ENCODE results near the gene DCLK3. TPM values are rescaled to one million over a fixed set of nuclear protein-coding genes. Genes with fewer than 3 reads are reported as not detected.

DCLK3 gene
- polyA plus RNA-seq (ENCODE audit: insufficient read length in 3 of 3) = 1 to 10 TPM in 2 of 3 donors, under 1 TPM in 1; 0.95 to 1.4 (median 1.1) TPM
- long read RNA-seq, donor 1 = 0 reads
- long read RNA-seq, donor 2 = 0 reads
- long read RNA-seq, donor 3 = 0 reads
- long read RNA-seq, donor 4 = 0 reads
- long read RNA-seq, donor 5 = 0 reads
- long read RNA-seq, donor 6 = 0 reads
- long read RNA-seq, donor 7 = 0 reads
- long read RNA-seq, donor 8 = 0 reads
- long read RNA-seq, donor 9 = 0 reads
- long read RNA-seq, donor 10 = 0 reads
- long read RNA-seq, donor 11 = 0 reads
- long read RNA-seq, donor 12 = 0 reads
- long read RNA-seq, donor 13 = 0 reads
- long read RNA-seq, donor 14 = 0 reads
- long read RNA-seq, donor 15, full-length matches to known transcripts = 1 of 1 reads
- long read RNA-seq, donor 15, partial matches to known transcripts = 0 of 1 reads
- long read RNA-seq, donor 15, other reads (novel, unspliced or antisense) = 0 of 1 reads
- long read RNA-seq, donor 16 = 0 reads

GRCh38 chr3:36763850-36764703 lies at the start of gene DCLK3:
Gene DCLK3, minus strand, starts transcription at chr3:36764553. Its CDS starts 290 bp downstream, at chr3:36764263.
- DNase-seq = peak; percentile 35

- no peak for DNase-seq
Observed at GRCh38 chr3:36813305-36813704, 49.0 kb upstream of the DCLK3 start.

- DNase-seq = no peak
Observed at GRCh38 chr3:36812240-36812639, 47.9 kb upstream of the DCLK3 start.

- DNase-seq = no peak
Observed at GRCh38 chr3:36811768-36812167, 47.4 kb upstream of the DCLK3 start.

GRCh38 chr3:36804295-36805055 lies 40.1 kb upstream of the DCLK3 start:
- peak; percentile 14 for DNase-seq

GRCh38 chr3:36803091-36803791 lies 38.9 kb upstream of the DCLK3 start:
- DNase-seq = no peak

- no peak for DNase-seq
Observed at GRCh38 chr3:36800533-36801116, 36.3 kb upstream of the DCLK3 start.

GRCh38 chr3:36796881-36797280 lies 32.5 kb upstream of the DCLK3 start:
- DNase-seq = no peak

GRCh38 chr3:36796161-36796560 lies 31.8 kb upstream of the DCLK3 start:
- no peak for DNase-seq

- no peak for DNase-seq
Observed at GRCh38 chr3:36795622-36796021, 31.3 kb upstream of the DCLK3 start.

GRCh38 chr3:36792342-36792741 lies 28.0 kb upstream of the DCLK3 start:
- peak; percentile 14 for DNase-seq

GRCh38 chr3:36790765-36791164 lies 26.4 kb upstream of the DCLK3 start:
- DNase-seq = no peak

GRCh38 chr3:36786921-36787890 lies 22.9 kb upstream of the DCLK3 start:
- DNase-seq = no peak

GRCh38 chr3:36784138-36784635 lies 19.8 kb upstream of the DCLK3 start:
- no peak for DNase-seq

GRCh38 chr3:36777424-36778218 lies 13.3 kb upstream of the DCLK3 start:
- DNase-seq = no peak

- no peak for DNase-seq
Observed at GRCh38 chr3:36776436-36776835, 12.1 kb upstream of the DCLK3 start.

- no peak for DNase-seq
Observed at GRCh38 chr3:36774052-36774451, 9.7 kb upstream of the DCLK3 start.

- DNase-seq = no peak
Observed at GRCh38 chr3:36771931-36772330, 7.6 kb upstream of the DCLK3 start.

GRCh38 chr3:36769926-36770325 lies 5.6 kb upstream of the DCLK3 start:
- no peak for DNase-seq
